Left ventricle myocardium superior (tissue), 1 donor: ENCODE results near the gene COG5. TPM values are rescaled to one million over a fixed set of nuclear protein-coding genes. Genes with fewer than 3 reads are reported as not detected.

Source experiments
- ATAC-seq: fragments of 200-7000 bp; cut with Tn5 transposase; one replicate; pipeline ENCODE4 v1.9.1; 2020; ENCODE audit warnings: mild to moderate bottlenecking, moderate library complexity
- DNase-seq: peaks from one replicate; pipeline ENCODE4 v3.0.0-alpha.2; 2020
- intact Hi-C: fragments of 100-400 bp; cut with micrococcal nuclease; formaldehyde crosslinking; loops from one replicate; pipeline ENCODE4 v1.11.0; 2022
- total RNA-seq: library from RNA; stranded (reverse); fragmentation: NEBNext Ultra II Directional; extraction: Animal tissue kit (Norgen Biotek cat#: 25700); gene quantifications from one replicate; pipeline ENCODE4 v1.2.1, GENCODE V29; 2021
- donor health status: DM: no; HTN: yes; CAD: no; lungs with severe emphysema.

The COG5 gene
- total RNA-seq, 1 donor from 2014 or later: 54.0 TPM

DNA sequence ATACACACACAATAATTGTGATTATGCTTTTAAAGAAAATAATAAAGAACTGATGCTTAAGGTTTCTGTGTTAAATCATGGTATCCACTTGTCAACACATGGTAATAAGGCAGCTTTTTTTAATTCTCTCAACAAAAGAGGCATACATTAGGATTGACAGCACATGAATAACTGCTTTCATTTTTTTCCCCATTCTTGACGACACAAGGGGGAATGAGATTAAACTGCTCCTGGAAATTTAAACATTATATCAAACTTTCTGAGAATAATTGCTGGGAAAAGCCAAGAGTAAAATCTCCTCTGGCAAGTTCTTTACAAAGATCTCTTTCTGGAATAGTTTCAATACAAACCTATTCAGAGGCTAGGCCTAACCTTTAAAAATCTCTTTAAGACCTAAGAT, 192.9 kb downstream of the COG5 start:
- intact Hi-C loops: no loop called here
- DNase-seq (no peak), ATAC-seq (no peak)

DNA sequence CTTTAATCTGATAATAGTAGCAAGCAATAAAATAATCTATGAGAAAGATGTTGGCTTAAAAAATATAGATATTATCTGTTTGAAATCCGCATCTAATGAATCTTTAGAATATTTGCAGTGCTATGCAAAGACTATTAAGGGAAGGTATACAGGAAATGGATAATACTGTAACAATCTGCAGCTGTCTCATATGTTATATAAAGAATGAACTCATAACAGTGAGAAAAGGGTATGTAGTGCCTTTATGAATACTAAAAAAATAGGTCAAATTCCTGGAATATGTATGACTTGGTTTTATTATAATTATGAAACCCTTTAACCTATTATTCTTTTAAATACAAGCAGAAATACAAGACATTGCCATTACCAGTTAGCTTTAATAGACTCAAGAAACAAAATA, 198.9 kb downstream of the COG5 start:
- no peak for ATAC-seq
- intact Hi-C loops: no loop called here

DNA sequence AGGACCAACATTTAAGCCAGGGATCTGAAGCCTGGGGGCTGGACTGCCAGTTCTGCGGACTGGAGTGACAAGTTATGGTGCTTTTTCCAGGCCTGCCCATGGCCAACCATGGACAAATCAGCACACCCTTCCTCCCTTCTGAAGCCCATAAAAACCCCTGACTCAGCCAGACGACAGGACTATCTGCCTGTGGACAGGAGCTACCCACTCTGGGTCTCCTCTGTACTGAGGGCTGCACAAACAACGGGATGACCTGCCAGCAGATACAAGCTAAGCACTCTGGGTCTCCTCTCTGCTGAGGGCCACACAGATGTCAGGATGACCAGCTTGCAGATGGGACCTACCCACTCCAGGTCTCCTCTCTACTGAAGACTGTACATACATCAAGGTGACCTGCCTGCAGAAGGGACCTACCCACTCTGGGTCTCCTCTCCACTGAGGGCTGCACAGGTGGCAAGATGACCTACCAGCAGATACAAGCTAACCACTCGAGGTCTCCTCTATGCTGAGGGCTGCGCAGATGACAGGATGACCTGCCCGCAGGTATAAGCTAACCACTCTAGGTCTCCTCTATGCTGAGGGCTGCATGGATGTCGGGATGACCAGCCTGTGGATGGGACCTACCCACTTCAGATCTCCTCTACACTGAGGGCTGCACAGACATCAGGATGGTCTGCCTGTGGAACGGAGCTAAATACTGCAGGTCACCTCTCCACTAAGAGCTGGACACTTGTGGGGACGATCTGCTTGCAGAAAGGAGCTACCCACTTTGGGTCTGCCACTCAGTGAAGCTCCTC, 204.0 kb downstream of the COG5 start:
- no peak for DNase-seq
- no peak for ATAC-seq
- intact Hi-C loops: no loop called here

More for the DNA sequence above, 198.9 kb downstream of the COG5 start:
- no peak for DNase-seq

GRCh38 chr7:107355616-107356015, 208.1 kb downstream of the COG5 start:
- intact Hi-C loops: no loop called here
- ATAC-seq (no peak), DNase-seq (no peak)

- ATAC-seq: no peak
- DNase-seq: no peak
- intact Hi-C loops: no loop called here
Measured at GRCh38 chr7:107354640-107355039, 209.1 kb downstream of the COG5 start.

DNA sequence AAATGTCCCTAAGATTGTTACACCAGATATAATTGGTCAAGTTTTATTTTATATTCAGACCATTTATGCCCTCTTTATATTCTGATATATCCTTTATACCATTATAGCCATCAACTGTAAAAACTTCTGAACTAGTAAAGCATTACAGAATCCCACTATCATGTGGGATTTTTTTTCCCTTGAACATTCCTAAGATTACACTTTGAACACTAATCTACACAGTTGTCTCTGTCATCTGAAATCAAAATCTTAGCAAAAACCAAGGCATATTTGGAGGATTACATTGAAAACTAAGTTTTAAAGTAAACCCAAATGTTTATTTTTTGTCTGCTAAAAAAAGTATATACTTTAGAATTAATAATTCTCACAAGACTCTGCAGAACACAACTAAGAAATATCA, 210.0 kb downstream of the COG5 start:
- intact Hi-C loops: no loop called here
- DNase-seq (no peak), ATAC-seq (no peak)

GRCh38 chr7:107345898-107346297, 217.8 kb downstream of the COG5 start:
- intact Hi-C loops: no loop called here
- no peak for DNase-seq
- ATAC-seq: no peak

DNA sequence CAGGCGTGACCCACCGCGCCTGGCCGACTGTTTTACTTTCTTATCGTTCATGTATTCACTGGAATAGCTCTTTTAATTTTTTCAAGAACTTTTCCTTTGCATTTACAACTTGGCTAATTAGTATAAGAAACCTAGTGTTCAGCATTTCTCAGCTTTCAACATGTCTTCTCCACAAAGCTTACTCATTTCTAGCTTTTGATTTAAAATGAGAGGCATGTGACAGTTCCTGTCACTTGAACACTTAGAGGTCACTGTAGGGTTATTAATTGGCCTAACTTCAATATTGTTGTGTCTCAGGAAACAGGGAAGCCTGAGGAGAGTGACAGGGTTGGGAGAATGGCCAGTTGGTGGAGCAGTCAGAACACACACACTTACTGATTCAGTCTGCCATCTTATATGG, 218.9 kb downstream of the COG5 start:
- intact Hi-C loops: no loop called here
- no peak for DNase-seq

DNA sequence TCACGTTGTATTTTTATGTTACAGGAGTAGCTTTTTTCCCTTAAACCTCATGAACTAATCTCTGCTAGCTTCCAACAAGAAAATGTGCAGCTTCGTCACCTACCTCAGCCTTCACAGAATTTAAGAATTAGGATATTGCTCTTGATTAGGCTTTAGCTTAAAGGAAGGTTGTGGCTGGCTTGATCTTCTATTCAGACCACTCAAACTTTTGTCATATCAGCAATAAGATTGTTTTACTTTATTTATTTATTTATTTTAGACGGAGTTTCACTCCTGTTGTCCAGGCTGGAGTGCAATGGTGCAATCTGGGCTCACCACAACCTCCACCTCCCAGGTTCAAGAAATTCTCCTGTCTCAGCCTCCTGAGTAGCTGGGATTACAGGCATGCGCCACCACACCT, 219.4 kb downstream of the COG5 start:
- ATAC-seq: no peak

More for the DNA sequence above, 218.9 kb downstream of the COG5 start:
- no peak for ATAC-seq

DNA sequence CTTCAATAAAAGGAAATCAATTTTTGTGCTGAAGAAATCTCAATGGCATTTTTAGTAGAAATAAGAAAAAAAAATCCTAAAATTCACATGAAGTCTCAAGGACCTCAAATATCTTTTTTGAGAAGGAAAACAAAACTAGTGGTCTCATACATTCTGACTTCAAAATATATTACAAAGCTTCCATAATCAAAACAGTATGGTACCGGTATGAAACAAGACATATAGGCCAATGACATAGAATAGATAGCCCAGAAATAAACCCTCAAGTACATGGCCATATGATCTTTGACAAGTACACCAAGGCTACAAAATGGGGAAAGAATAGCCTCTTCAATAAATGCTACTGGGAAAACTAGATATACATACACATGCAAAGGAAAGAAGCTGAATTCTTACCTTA, 225.6 kb downstream of the COG5 start:
- no peak for DNase-seq
- no peak for ATAC-seq
- intact Hi-C loops: no loop called here

More for the DNA sequence above, 219.4 kb downstream of the COG5 start:
- no peak for DNase-seq
- intact Hi-C loops: no loop called here

- no peak for ATAC-seq
- DNase-seq: no peak
- intact Hi-C loops: no loop called here
Measured at GRCh38 chr7:107332488-107333269, 231.0 kb downstream of the COG5 start.

- intact Hi-C loops: no loop called here
Measured at GRCh38 chr7:107330478-107330877, 233.2 kb downstream of the COG5 start.

GRCh38 chr7:107327986-107328569, 235.6 kb downstream of the COG5 start:
- ATAC-seq (no peak), DNase-seq (no peak)
- intact Hi-C loops: no loop called here

More at GRCh38 chr7:107330478-107330877, 233.2 kb downstream of the COG5 start:
- ATAC-seq: no peak
- no peak for DNase-seq

- DNase-seq: no peak
- intact Hi-C loops: no loop called here
- no peak for ATAC-seq
Measured at GRCh38 chr7:107326061-107326460, 237.7 kb downstream of the COG5 start.

GRCh38 chr7:107322015-107322414, 241.7 kb downstream of the COG5 start:
- DNase-seq: no peak
- intact Hi-C loops: no loop called here
- no peak for ATAC-seq

GRCh38 chr7:107321611-107322010, 242.1 kb downstream of the COG5 start:
- ATAC-seq (no peak), DNase-seq (no peak)
- intact Hi-C loops: no loop called here

DNA sequence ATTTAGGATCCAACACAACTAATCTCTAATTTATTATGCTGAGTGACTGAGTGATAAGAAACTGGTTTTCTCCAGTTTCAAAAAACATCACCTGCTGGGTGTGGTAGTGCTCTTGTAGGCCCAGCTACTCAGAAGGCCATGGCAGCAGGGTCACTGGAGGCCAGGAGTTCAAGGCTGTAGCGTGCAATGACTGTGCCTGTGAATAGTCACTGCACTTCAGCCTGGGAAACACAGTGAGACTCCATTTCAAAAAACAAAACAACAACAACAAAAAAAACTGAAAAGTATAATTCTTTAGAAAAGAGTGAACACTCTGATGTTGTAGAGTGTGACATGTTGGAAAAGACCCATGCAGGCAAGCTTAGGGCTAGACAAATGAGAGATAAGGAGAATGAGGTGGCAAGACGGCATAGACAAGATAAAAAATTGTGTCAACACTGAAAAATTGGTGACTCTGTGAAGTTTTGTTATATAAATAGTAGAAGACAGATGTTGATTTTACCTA, 243.9 kb downstream of the COG5 start:
- no peak for DNase-seq
- intact Hi-C loops: no loop called here
- ATAC-seq: no peak

- ATAC-seq (no peak), DNase-seq (no peak)
- intact Hi-C loops: no loop called here
Measured at GRCh38 chr7:107318523-107319160, 245.1 kb downstream of the COG5 start.

DNA sequence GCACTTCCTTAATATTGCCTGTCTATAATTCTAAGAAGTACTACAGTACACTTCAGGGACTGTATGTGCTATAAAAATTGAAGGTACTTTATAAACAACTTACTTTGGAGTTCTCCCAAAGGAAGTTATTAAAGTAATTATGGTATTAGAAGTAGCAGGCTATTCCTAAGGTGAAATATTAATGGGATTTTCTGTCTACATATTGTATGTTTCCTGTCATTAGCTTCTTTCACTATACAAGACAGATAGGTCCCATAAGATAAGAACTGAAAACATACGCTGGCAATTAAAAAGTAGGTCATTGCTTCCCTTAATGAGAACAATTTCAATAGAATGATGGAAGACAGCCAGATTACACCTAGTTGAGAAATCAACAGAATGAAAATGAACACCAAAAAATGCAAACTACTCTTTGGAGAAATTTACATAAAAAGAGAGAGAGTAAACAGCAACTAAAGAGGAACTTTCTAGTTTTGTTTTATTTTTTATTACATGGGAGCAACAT, 248.0 kb downstream of the COG5 start:
- ATAC-seq (no peak), DNase-seq (no peak)
- intact Hi-C loops: no loop called here
